Measurements from ENCODE around the gene TLR9. TPM values are rescaled to one million over a fixed set of nuclear protein-coding genes. Genes with fewer than 3 reads are reported as not detected.

TLR9 gene
- total RNA-seq, 1 donor from 2014 or later, result not detected

DNA sequence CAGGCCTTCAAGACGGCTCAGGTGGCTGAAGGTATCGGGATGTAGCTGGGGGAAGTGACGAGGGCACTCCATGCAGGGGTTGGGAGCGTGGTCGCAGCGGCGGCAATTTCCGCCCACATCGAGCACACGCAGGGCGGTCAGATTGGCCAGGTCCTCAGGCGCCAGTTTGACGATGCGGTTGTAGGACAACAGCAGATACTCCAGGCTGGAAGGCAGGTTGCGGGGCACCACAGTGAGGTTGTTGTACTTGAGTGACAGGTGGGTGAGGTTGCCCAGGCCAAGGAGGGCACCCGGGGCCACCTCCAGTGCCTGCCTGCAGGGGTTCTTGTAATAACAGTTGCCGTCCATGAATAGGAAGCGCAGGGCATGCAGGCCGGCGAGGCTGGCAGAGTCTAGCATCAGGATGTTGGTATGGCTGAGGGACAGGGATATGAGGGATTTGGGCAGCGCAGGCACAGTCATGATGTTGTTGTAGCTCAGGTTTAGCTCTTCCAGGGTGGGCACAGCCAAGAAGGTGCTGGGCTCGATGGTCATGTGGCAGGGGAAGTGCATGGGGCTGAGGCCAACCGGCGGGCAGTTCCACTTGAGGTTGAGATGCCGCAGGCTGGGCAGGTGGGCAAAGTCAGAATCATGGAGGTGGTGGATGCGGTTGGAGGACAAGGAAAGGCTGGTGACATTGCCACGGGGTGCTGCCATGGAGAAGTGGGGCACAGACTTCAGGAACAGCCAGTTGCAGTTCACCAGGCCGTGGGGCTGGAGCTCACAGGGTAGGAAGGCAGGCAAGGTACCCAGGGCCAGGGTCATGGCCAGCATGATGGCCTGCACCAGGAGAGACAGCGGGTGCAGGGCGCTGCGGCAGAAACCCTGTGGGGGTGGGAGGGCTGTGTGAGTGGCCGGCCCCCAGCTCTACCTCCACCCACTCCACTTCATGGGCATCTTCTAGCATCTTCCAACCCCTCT is 1.7 kb downstream of the TLR9 start:
- TF ChIP-seq, protein P1, sequence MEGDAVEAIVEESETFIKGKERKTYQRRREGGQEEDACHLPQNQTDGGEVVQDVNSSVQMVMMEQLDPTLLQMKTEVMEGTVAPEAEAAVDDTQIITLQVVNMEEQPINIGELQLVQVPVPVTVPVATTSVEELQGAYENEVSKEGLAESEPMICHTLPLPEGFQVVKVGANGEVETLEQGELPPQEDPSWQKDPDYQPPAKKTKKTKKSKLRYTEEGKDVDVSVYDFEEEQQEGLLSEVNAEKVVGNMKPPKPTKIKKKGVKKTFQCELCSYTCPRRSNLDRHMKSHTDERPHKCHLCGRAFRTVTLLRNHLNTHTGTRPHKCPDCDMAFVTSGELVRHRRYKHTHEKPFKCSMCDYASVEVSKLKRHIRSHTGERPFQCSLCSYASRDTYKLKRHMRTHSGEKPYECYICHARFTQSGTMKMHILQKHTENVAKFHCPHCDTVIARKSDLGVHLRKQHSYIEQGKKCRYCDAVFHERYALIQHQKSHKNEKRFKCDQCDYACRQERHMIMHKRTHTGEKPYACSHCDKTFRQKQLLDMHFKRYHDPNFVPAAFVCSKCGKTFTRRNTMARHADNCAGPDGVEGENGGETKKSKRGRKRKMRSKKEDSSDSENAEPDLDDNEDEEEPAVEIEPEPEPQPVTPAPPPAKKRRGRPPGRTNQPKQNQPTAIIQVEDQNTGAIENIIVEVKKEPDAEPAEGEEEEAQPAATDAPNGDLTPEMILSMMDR (conservative IDR thresholded peaks at IDR 0.05; ENCODE audit: low read depth, low read length), result no peak
- DNase-seq (ENCODE audit: low read depth), result no peak
- H3K4me3 ChIP-seq (ENCODE audit: low read depth, low read length), result no peak overlapping the region

DNA sequence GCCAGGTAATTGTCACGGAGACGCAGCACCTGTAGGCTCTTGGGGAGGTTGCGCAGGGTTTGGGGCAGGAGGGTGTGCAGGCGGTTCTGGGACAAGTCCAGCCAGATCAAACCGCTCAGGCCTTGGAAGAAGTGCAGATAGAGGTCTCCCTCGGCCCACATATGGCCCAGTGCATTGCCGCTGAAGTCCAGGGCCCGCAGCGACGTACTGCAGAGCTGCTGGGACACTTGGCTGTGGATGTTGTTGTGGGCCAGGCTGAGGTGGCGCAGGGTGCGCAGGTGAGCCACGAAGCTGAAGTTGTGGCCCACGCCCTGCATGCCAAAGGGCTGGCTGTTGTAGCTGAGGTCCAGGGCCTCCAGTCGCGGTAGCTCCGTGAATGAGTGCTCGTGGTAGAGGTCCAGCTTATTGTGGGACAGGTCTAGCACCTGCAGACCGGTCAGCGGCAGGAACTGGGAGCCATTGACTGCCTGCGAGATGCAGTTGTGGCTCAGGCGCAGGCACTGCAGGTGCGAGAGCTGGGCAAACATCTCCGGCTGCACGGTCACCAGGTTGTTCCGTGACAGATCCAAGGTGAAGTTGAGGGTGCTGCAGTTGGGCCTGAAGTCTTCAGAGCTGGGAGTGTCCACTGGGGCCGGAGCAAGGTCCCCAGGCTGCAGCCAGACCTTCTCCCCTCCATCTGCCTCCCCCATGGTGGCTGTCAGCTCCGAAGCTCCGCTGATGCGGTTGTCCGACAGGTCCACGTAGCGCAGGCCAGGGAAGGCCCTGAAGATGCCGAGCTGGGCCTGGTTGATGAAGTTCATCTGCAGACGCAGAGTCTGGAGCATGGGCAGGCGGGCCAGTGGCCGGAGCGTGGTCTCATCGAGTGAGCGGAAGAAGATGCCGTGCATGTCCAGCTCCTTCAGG is 2.9 kb downstream of the TLR9 start:
- no peak overlapping the region for H3K4me3 ChIP-seq (ENCODE audit: low read depth, low read length)
- DNase-seq (ENCODE audit: low read depth), result no peak
- TF ChIP-seq, protein P1 (conservative IDR thresholded peaks at IDR 0.05; ENCODE audit: low read depth, low read length), result no peak

DNA sequence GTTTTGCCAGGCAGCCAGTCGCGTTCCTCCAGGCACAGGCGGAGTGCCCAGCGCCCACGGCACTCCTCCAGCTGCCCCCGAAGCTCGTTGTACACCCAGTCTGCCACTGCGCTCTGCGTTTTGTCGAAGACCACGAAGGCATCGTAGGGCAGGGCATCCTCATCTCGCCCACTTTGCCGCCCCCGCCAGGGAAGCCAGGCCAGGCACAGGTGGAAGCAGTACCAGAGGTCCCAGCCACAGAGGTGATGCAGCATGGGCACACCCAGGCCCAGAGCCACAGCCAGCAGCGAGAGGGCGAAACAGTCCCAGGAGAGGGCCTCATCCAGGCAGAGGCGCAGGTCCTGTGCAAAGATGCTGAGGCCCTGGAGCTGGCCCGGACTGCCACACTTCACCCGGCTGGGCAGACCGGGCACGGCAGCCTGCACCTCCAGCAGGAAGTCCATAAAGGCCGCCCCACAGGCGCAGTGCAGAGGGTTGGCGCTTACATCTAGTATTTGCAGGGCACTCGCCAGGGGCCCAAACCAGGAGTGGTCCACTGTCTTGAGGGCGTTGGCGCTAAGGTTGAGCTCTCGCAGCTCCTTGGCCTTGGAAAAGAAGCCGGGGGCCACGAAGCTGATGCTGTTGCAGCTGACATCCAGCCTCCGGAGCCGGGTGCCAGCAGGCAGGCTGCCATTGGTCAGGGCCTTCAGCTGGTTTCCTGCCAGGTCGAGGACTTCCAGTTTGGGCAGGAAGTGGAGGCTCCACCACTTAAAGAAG is 3.7 kb downstream of the TLR9 start:
- TF ChIP-seq, protein P1 (conservative IDR thresholded peaks at IDR 0.05; ENCODE audit: low read depth, low read length), result no peak
- H3K4me3 ChIP-seq (ENCODE audit: low read depth, low read length), result no peak overlapping the region
- no peak for DNase-seq (ENCODE audit: low read depth)

DNA sequence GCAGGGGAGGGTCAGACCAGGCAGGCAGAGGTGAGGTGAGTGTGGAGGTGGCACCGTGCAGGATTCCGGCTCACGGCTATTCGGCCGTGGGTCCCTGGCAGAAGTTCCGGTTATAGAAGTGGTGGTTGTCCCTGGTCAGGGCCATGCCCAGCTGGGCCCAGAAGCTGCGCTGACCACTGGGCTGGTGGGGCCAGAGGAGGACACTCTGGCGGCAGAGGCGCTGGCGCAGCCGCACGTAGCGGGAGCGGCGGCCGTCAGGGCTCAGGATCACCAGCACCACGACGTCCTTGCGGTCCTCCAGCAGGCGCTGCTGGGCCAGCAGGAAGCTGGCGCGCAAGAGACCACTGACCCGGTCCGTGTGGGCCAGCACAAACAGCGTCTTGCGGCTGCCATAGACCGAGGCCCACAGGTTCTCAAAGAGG is 4.3 kb downstream of the TLR9 start:
- TF ChIP-seq, protein P1 (conservative IDR thresholded peaks at IDR 0.05; ENCODE audit: low read depth, low read length), result no peak
- no peak overlapping the region for H3K4me3 ChIP-seq (ENCODE audit: low read depth, low read length)
- no peak for DNase-seq (ENCODE audit: low read depth)

DNA sequence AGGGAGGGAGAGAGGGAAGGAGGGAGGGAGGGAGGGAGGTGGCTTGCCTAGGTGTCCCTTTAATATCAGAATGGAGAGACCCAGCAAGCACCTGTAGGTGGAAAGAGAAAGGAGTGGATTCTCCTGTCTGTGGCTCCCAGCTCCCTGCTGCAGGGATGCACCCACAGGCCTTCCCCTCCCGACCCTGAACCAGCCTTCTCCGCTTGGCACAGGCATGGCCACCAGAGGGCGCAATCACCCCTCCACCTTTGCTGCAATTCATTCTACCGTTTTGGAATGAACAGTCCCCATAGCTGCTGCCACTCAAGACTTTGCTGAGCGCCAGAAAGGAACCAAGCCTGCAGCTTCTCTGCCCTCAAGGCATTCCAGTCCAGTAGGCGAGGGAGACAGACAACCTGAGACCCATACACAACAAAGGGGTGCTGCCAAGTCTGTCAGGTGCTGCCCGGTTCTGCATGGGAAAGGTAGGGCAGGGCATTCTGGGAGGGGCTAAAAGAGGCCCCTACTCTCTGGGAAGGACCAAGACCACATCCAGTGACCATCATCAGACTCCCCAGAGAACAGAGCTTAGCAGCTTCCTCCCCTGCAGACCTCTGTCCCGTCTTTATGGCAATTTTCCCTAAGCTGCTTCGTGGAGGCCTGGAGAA is 4.9 kb downstream of the TLR9 start:
- no peak overlapping the region for H3K4me3 ChIP-seq (ENCODE audit: low read depth, low read length)
- no peak for DNase-seq (ENCODE audit: low read depth)
- TF ChIP-seq, protein P1 (conservative IDR thresholded peaks at IDR 0.05; ENCODE audit: low read depth, low read length), result peak; percentile 95
